ENCODE data around the gene GABRG3.

DNA sequence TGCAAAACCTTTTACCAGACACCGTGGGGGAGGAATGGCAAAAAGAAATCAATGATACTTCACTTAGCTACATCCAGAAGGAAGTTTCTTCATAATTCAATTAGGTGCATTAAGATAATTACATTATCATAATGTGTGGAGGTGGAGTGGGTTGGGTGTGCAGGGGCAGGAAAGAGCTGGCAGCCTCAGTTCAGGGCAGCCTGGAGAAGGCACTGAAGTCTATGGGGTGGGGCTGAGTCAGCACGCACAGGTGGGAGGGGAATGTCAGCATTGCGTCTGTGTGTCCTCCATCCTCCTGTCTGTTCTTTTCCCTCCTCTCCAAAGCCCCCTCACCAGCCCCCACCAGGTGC lies 278.8 kb downstream of the GABRG3 start:
- TF ChIP-seq CTCF (IDR thresholded peaks at IDR 0.05) (no peak), POLR2AphosphoS5 (IDR thresholded peaks at IDR 0.05) (no peak), POLR2A (IDR thresholded peaks at IDR 0.05) (no peak)
